ENCODE data around the gene EDEM3. TPM values are rescaled to one million over a fixed set of nuclear protein-coding genes. Genes with fewer than 3 reads are reported as not detected.

The EDEM3 gene
- polyA plus RNA-seq, 2 donors = 6.0 to 6.7 TPM

Other genes with a start within 250 kb of the EDEM3 start
- 10 to 100 TPM; 14.7 to 27.4 TPM for gene NIBAN1, start 219.7 kb upstream of the EDEM3 start, polyA plus RNA-seq

All from esophagus (tissue), 2 donors.